Parietal lobe (tissue), 2 donors: ENCODE data around the gene TMEM200C. TPM values are rescaled to one million over a fixed set of nuclear protein-coding genes. Genes with fewer than 3 reads are reported as not detected.

ENCODE experiments used
- small RNA-seq: library from RNA; depleted of rRNA; stranded (forward); fragments of <200 nt; gene quantifications from one replicate; pipeline ENCODE3, GENCODE V24; 2014; ENCODE audit warnings: low replicate concordance
- total RNA-seq: library from RNA; depleted of rRNA; stranded (reverse); fragments of >200 nt; gene quantifications from one replicate; pipeline ENCODE4 v1.2.3, GENCODE V29; 2014

The TMEM200C gene
- 12.8 TPM for total RNA-seq

GRCh38 chr18:5895299-5895875, at the start of gene TMEM200C:
TSS of gene TMEM200C (minus strand) at chr18:5895522. CDS start at chr18:5892063, 3,459 bp downstream.

Small RNA genes lying within 50 kb of the gene (small RNA-seq; reads per million reads assigned to genes)
- gene MIR3976 = not detected
